ENCODE results near the gene CEPT1.
A peak's percentile ranks its signal among the peaks of the same experiment; 100 is the strongest.

CEPT1 gene

DNA sequence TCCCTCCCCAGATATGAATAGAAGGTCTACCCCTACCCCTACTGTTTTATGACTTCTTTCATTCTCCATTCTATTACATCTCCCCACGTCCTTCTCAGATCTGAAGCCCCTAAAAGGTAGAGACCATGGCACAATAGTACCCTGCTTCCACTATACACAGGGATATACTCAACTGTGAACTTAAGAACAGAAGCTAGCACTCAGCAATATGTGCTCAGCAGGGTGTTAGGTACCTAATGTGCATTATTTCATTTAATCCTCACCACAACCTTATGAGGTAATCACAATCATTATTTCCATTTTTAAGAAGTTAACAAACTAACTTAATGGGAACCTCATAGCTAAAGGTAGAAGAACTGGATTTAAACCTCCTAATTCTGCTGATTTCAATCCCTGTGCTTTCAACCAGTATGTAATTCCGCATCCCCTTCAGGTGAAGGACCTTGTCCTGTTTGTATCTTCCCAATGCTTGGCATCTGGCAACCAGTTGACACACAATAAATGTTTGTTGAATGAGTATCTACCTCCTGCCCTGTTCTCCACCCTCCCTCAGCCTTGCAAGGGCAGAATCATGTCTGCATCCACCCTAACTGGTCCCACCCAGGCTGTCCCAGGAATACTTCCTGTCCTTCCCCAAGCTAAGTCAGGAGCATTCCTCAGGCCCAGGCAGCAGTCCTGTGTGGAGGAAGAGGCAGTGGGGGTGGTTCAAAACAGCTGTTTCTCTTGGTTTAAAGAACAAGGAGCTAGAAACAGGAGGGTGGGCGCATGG lies 53.9 kb downstream of the CEPT1 start:
- no peak for DNase-seq

DNA sequence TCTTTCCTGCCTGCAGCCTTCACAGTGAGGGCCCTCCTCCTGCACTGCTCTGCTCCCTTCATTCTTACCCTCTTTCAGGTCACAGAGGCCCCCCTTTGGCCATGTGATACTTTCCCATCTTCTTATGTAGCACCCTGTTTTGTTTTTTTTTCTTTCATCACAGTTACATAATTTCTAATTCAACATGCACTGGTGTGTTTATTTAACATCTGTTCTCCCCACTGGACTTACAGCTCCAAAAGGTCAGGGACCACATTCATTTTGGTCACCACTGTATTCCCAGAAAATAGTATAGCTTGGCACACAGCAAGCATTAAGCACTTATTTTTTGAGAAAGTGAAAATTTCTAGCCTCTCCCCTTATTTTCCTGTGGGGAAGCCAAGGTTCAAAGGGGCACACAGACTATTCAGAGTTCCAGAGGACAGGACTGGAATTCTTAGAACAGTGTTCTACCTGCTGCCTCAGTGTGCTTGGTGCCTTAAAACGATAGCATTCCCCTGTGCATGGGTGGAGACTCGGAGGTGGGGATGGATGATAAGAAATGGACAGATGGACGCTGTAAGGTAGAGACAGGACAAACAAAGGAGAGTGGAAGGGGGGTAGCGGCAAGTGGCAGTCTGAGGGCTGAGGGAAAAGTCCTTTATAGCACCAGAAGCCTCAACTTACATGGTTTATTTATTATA lies 55.1 kb downstream of the CEPT1 start:
- no peak for DNase-seq

GRCh38 chr1:111196213-111196612 lies 56.2 kb downstream of the CEPT1 start:
- DNase-seq, result no peak

GRCh38 chr1:111197598-111198284 lies 57.7 kb downstream of the CEPT1 start:
- peak; percentile 4 for DNase-seq

- no peak for DNase-seq
Measured at GRCh38 chr1:111198836-111199235, 58.8 kb downstream of the CEPT1 start.

GRCh38 chr1:111199329-111199728 lies 59.3 kb downstream of the CEPT1 start:
- DNase-seq, result no peak

GRCh38 chr1:111199881-111200801 lies 60.1 kb downstream of the CEPT1 start, which contains the start of gene DENND2D:
TSS of gene DENND2D (minus strand) at chr1:111200646. CDS start at chr1:111200459, 187 bp downstream.
- no peak for DNase-seq

GRCh38 chr1:111200802-111201161 lies 60.8 kb downstream of the CEPT1 start:
- DNase-seq, result no peak

DNA sequence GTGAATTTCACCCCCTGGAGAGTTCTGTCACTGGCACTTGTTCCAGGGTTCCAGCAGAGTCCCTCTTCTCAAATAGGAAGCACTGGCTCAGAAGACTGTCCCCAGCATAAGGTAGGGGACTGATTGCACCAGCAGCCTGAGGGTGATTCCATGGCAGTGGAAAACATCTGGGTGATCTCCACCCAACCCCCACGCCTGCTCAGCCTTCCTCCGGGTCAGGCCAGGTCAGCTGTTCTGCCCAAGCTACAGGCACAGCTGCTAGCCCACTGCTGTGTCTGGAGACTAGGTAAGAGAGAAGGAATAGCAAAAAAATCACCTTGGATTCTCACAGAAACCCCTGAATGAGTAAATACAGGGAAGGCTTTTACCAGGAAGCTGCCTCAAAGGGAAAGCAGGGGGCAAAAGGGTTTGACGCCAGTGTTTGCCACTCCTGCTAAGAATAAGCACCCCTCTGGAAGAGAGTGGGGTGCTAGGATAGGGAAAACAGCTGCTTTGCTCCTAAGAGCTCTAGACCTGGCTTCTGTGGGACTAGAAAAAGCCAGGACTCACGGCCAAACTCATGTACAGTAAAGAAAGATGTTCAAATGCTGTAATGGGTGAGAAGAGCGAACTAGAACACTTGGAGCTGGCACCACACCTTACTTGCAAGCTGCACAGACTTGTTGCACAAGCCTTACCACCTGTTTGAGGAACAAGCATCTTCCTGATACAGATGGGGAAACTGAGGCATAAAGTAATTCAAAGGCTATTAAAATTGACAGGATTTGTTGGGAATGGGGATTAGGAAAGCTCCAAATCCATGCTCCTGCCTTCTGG lies 61.5 kb downstream of the CEPT1 start:
- DNase-seq, result no peak

DNA sequence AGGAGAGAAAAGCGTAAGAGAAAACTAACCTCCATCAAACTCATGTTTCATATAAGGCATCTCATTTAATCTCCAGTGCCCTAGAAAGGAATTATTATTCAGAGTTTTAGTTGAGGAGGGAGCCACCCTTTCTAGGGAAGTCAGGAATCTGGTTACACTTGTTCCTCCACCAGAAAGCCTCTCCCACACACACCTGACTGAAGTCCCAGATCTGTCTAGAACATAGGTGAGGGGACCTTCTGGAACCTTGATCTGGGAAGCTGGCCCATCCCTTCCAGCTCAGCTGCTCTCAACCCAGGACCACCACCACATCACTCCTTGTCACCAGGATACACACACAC lies 62.3 kb downstream of the CEPT1 start:
- DNase-seq, result no peak

- DNase-seq, result no peak
Measured at GRCh38 chr1:111202707-111203623, 62.9 kb downstream of the CEPT1 start.

DNA sequence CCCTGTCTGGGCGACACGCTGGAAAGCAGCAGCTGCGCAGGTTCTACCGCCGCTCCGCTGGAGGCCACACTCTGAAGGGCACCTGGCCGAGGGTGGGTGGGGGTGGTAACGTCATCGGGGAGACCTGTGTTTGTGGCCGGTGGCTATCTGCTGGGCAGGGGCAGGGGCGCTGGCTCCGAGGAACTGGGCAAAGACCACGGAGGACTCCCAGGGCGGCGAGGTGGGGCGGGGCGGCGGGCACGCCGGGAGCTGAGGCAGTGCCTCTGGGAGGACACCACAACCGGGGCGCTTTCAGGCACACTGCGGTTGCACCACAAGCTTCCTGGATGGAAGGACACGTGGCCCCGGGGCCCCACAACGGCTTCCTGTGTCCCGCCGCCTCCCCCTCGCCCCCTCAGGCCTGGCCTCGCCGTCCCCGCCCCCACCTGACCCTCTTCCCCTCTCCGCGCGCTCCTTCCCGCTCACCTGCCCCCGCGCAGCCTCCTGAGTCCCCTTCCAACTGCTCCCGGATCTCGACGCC lies 63.7 kb downstream of the CEPT1 start:
- peak; percentile 67 for DNase-seq

GRCh38 chr1:111204201-111204982 lies 64.4 kb downstream of the CEPT1 start:
- DNase-seq, result no peak

GRCh38 chr1:111204983-111205713 lies 65.1 kb downstream of the CEPT1 start:
- no peak for DNase-seq

DNA sequence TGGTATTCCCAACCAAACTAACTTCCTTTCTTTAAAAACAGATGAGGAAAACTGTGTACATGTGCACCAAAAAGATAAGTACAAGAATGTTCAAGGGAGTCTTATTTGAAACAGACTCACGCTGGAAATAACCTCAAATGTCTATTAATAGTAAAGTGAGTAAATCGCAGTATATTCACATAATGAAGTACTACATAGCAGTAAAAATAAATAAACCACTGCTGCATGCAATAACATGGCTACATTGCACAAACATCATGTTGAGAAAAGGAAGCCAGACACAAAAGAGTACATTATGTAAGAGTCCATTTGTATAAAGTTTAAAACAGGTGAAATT lies 65.7 kb downstream of the CEPT1 start:
- no peak for DNase-seq

DNA sequence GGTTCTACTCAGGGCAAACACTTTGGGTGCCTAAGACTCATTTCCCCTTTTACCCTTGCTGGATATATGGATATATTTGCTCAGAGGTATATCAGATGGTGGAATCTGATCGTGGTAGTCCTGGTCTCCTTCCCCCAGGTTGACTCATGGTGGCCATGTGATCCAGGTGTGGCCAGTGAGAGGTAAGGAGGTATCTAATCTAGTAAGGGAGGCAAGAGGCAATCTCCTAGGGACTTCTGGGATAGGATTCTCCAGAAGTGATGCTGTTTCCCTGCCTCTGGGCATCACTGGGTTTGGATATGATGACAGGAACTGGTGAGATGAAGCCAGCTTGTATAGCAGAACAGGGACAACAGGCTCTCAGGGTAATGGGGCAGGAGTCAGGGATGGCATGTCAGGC lies 68.9 kb downstream of the CEPT1 start:
- no peak for DNase-seq

GRCh38 chr1:111209622-111210021 lies 69.6 kb downstream of the CEPT1 start:
- DNase-seq, result no peak

DNA sequence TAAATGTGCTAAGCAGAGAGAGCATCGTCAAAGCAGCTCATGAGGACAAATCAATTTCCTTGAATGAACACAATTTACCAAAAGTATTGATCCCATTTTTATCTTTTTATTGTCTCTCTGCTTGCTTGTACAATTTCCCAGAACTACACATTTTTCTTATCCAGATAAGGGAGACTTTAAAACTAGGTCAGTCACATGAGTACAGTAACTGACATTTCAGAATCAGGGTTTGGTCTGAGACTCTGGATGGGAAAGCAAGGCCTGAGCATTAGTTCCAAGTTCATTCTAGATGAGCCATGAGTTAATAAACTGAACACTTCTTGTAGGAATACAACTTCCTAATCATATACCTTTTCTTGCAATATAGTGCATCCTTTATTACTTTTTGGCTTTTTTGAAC lies 71.9 kb downstream of the CEPT1 start:
- no peak for DNase-seq

- DNase-seq, result no peak
Measured at GRCh38 chr1:111212634-111213335, 72.8 kb downstream of the CEPT1 start.

Data from NCI-H526 treated with DMSO at 0.1 percent for 48 hours (cell line).